T47D (cell line): ENCODE results near the gene ZCWPW1.
"Not testable (repeated sequence)": the region's sequence is repeated elsewhere in the genome, so short reads cannot be mapped to it uniquely, and the experiment has no call there.

ENCODE experiments used
- DNase-seq, 2 experiments: peaks; one replicate each; pipeline versions ENCODE4 v3.0.0 to v3.0.0-alpha.2; 2011 to 2012; ENCODE audit warnings: low read depth in 1 of 2, low spot score in 1 of 2
- JUND ChIP-seq: IDR thresholded peaks from 2 replicates; pipeline ENCODE4 v1.6.1; 2012; ENCODE audit warnings: low read depth
- in situ Hi-C: cut with HindIII; loops from 2 replicates; pipeline ENCODE4 v1.10.0; 2016; ENCODE audit warnings: low sequenced_read_pairs, low pct_unique_long_range_greater_than_20kb

The ZCWPW1 gene

DNA sequence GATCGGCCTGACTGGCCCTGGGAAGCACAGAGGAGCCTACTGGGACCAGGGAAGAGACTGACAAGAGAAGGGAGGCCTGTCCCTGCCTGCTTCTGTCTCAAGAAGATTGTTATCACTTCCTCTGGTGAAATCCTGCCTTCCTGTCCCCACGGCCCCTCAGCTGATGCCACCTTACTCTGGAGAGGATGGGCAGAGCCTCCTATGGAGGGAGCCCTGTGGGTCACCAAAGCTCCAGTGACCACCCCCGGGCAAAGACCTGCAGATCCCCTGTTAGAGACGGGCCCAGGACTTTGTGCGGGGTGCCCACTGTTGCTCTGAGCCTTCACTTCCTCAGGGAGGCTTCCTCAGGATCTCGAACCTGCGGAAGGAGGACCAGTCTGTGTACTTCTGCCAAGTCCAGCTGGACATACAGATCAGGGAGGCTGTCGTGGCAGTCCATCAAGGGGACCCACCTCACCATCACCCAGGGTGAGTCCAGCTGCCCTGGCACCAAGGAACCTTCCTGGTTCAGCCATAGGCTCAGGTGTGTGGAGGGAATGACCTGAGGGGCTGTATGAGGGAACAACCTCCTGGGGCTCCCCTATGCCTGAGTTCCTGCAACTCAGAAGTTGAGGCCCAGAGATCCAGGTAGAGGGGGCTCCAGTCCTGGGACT, 72.0 kb downstream of the ZCWPW1 start:
- no peak for TF ChIP-seq JUND
- no peak for DNase-seq
- in situ Hi-C loops, result no loop called here

DNA sequence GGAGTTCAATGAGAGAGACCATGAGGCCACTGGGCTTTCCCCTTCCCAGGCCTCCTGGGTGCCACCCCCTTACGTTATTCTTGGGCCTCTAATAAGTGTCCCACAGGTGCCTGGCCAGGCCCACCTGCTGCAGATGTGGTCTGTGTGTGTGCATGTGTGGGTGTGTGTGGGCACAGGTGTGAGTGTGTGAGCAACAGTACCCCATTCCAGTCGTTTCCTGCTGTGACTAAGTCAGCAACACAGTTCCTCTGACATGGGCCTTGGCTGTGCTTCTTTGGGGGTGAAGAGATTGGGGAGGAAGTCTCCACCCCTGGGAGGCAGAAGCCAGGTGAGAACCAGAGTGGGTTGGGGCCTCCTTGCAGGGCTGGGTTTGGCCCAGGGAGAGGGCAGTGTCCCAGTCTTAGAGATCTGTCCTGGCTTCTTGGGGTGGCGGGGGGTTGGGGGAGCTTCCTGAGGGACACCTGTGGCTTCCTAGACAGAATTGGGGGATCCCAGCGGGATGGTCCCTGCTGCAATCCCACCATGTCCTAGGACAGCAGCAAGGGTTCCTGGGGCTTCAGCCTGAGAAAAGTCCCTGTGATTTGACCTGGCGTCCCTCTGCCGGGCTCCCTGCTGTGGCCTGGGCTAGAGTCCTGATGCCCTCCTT, 74.7 kb downstream of the ZCWPW1 start:
- in situ Hi-C loops, result no loop called here
- no peak for TF ChIP-seq JUND
- DNase-seq, result no peak

DNA sequence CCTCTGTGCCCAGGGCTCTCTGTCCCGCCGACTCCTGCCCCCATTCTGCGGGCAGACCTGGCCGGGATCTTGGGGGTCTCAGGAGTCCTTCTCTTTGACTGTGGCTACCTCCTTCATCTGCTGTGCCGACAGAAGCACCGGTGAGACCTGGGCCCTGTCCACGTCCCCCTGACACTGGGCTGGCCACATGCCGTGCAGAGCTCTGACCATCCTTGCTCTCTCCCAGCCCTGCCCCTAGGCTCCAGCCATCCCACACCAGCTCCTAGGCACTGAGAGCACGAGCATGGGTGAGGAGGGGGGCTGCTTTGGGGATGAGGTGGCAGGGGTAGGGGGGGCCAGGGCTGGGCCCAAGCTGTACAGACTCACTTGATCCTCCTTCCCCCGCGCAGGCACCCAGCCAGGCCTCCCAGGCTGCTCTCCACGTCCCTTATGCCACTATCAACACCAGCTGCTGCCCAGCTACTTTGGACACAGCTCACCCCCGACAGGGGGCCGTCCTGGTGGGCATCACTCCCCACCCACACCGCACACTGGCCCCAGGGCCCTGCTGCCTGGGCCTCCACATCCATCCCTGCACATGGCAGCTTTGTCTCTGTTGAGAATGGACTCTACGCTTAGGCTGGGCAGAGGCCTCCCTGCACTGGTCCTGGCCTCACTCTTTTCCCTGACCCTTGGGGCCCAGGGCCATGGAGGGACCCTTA, 75.4 kb downstream of the ZCWPW1 start:
- TF ChIP-seq JUND, result no peak
- no peak for DNase-seq
- in situ Hi-C loops, result no loop called here

DNA sequence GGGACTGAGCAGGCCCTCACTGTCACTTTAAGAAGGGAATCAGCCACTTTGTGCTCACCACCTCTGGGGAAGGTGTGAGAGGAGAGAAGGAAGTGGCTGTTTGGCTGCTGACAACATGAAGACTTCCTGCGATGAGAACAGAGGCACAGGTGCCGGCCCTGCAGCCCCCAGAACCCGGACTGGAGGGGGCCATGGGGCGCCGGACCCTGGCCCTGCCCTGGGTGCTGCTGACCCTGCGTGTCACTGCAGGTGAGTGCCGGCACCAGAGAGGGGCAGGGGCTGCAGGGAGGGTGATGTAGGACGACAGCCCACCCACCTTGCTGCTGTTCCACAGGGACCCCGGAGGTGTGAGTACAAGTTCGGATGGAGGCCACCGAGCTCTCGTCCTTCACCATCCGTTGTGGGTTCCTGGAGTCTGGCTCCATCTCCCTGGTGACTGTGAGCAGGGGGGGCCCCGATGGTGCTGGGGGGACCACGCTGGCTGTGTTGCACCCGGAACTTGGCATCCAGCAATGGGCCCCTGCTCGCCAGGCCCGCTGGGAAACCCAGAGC, 76.2 kb downstream of the ZCWPW1 start:
- in situ Hi-C loops, DNase-seq: not testable (repeated sequence)

DNA sequence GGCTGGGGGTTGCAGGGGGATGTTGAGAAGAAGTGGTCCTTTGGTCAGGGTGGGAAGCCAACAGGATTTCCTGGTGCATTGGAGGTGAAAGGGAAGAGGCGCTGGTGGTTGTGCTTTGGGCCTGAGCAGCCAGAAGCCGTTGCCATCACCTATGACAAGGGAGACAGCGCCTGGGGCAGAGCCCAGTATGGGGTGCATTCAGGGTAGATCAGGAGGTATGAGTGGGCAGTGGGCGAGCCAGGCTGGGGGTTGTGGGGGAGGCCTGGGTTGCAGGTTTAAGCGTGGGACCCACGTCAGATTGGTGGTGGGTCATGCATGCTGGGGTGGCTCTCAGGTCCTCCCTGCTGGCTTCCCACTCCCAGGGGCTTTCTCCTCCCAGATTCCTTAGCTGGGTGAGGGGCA, 76.8 kb downstream of the ZCWPW1 start:
- no peak for TF ChIP-seq JUND
- no peak for DNase-seq
- in situ Hi-C loops, result no loop called here
